H1 (cell line): ENCODE results near the gene ZFYVE1. TPM values are rescaled to one million over a fixed set of nuclear protein-coding genes. Genes with fewer than 3 reads are reported as not detected.

ENCODE experiments used
- CTCF ChIA-PET: fragments of 300-600 bp; sonication (Branson Sonifier 250); formaldehyde crosslinking; loops from one replicate; lab custom pipeline; 2021; ENCODE audit not compliant: partially characterized antibody; lab: Charles Lee
- POLR2A ChIA-PET: fragments of 300-600 bp; sonication (Branson Sonifier 250); formaldehyde crosslinking; loops from one replicate; lab custom pipeline; 2021; ENCODE audit warnings: inconsistent platforms; ENCODE audit not compliant: partially characterized antibody; lab: Charles Lee
- DNase-seq, 2 experiments: peaks; one replicate each; pipeline versions ENCODE4 v3.0.0 to v3.0.0-alpha.2; 2010 to 2022; ENCODE audit warnings: low spot score in 2 of 2, low read depth in 1 of 2, mixed read lengths in 1 of 2
- FAIRE-seq: peaks from 2 replicates; lab custom pipeline; 2011; peaks lifted over from hg19 to GRCh38; lab: Jason Lieb, UNC
- H2AFZ ChIP-seq: 2 replicates; pipeline ENCODE4 v1.8.1; 2012; ENCODE audit warnings: low read length, inconsistent platforms
- H2AK5ac ChIP-seq: 2 replicates; pipeline ENCODE4 v1.6.1; 2013; ENCODE audit warnings: low read depth, low read length
- H2BK120ac ChIP-seq: replicated peaks from 2 replicates; pipeline ENCODE3; 2013; ENCODE audit warnings: low read depth, low read length, inconsistent platforms
- H2BK12ac ChIP-seq: 2 replicates; pipeline ENCODE4 v1.6.1; 2013; ENCODE audit warnings: low read depth, low read length
- H2BK15ac ChIP-seq: 2 replicates; pipeline ENCODE4 v1.6.1; 2013; ENCODE audit warnings: low read length
- H2BK20ac ChIP-seq: 2 replicates; pipeline ENCODE4 v1.6.1; 2013; ENCODE audit warnings: low read length
- H2BK5ac ChIP-seq: 2 replicates; pipeline ENCODE4 v1.6.1; 2013; ENCODE audit warnings: low read depth, low read length
- H3K14ac ChIP-seq: 2 replicates; pipeline ENCODE4 v1.6.1; 2013; ENCODE audit warnings: inconsistent platforms; ENCODE audit not compliant: insufficient read length
- H3K18ac ChIP-seq: 2 replicates; pipeline ENCODE4 v1.6.1; 2013; ENCODE audit warnings: low read length; ENCODE audit errors: extremely low read depth
- H3K23ac ChIP-seq: 2 replicates; pipeline ENCODE4 v1.6.1; 2013; ENCODE audit warnings: inconsistent platforms; ENCODE audit not compliant: insufficient read length
- H3K23me2 ChIP-seq: 2 replicates; pipeline ENCODE4 v1.6.1; 2013; ENCODE audit warnings: low read depth, low read length
- H3K27ac ChIP-seq: 2 replicates; pipeline ENCODE4 v1.6.1; 2011; ENCODE audit warnings: low read depth, low read length, inconsistent platforms
- H3K27me3 ChIP-seq, 4 experiments: replicated peaks in 1 of 4; 1 replicate in 1 of 4; 2 replicates in 3 of 4; pipeline versions ENCODE4 v1.6.1 to v1.8.1; 2011 to 2013; ENCODE audit warnings: low read length in 3 of 4, mild to moderate bottlenecking in 3 of 4, inconsistent platforms in 2 of 4, mixed read lengths in 2 of 4, moderate library complexity in 1 of 4; ENCODE audit not compliant: control insufficient read depth in 3 of 4, insufficient read depth in 3 of 4; ENCODE audit errors: extremely low read depth in 1 of 4
- H3K36me3 ChIP-seq, 4 experiments: 2 replicates each; pipeline versions ENCODE4 v1.6.1 to v1.8.1; 2011 to 2013; ENCODE audit warnings: mild to moderate bottlenecking in 4 of 4, low read length in 3 of 4, moderate library complexity in 2 of 4, control low read depth in 1 of 4, inconsistent platforms in 1 of 4; ENCODE audit not compliant: insufficient read depth in 4 of 4, control insufficient read depth in 2 of 4
- H3K4ac ChIP-seq: replicated peaks from 2 replicates; pipeline ENCODE3; 2013; ENCODE audit warnings: low read length, low read depth, mixed read lengths, inconsistent platforms; ENCODE audit not compliant: insufficient read length
- H3K4me1 ChIP-seq, 4 experiments: replicated peaks in 1 of 4; 1 replicate in 1 of 4; 2 replicates in 3 of 4; pipeline versions ENCODE4 v1.6.1 to v1.8.1; 2011 to 2013; ENCODE audit warnings: low read length in 3 of 4, inconsistent platforms in 2 of 4, mixed read lengths in 1 of 4; ENCODE audit not compliant: insufficient read depth in 4 of 4, control insufficient read depth in 3 of 4
- H3K4me2 ChIP-seq, 2 experiments: 2 replicates each; pipeline versions ENCODE4 v1.6.1 to v1.8.1; 2011 to 2013; ENCODE audit warnings: low read depth in 2 of 2, low read length in 2 of 2, control low read depth in 1 of 2, inconsistent platforms in 1 of 2, mild to moderate bottlenecking in 1 of 2; ENCODE audit not compliant: insufficient read depth in 1 of 2
- H3K4me3 ChIP-seq, 4 experiments: fragments of 200-600, 300-600 bp in 1 of 4; sonication (generic), shearing (Covaris generic), sonication (Bioruptor Twin) in 1 of 4; 2 replicates each; pipeline versions ENCODE4 v1.5.1 to v1.8.1; 2011 to 2016; ENCODE audit warnings: low read length in 4 of 4, low read depth in 3 of 4, control low read depth in 2 of 4, inconsistent platforms in 2 of 4, mild to moderate bottlenecking in 2 of 4, mixed read lengths in 1 of 4, moderate library complexity in 1 of 4; ENCODE audit not compliant: insufficient read depth in 2 of 4; ENCODE audit errors: extremely low read depth in 1 of 4
- H3K56ac ChIP-seq: replicated peaks from 2 replicates; pipeline ENCODE3; 2013; ENCODE audit warnings: low read depth, mild to moderate bottlenecking, mixed read lengths, low read length, inconsistent platforms; ENCODE audit not compliant: insufficient read length
- H3K79me1 ChIP-seq: 2 replicates; pipeline ENCODE4 v1.6.1; 2013; ENCODE audit warnings: low read depth, low read length, control low read depth
- H3K79me2 ChIP-seq, 2 experiments: 2 replicates each; pipeline versions ENCODE4 v1.6.1 to v1.8.1; 2012 to 2013; ENCODE audit warnings: low read length in 2 of 2, mild to moderate bottlenecking in 2 of 2, inconsistent platforms in 1 of 2; ENCODE audit not compliant: insufficient read depth in 2 of 2, control insufficient read depth in 1 of 2
- H3K9ac ChIP-seq, 4 experiments: replicated peaks in 1 of 4; 1 replicate in 1 of 4; 2 replicates in 3 of 4; pipeline versions ENCODE4 v1.6.1 to v1.8.1; 2011 to 2013; ENCODE audit warnings: low read depth in 3 of 4, low read length in 3 of 4, control low read depth in 2 of 4, mild to moderate bottlenecking in 2 of 4, moderate library complexity in 2 of 4, inconsistent platforms in 1 of 4; ENCODE audit errors: extremely low read depth in 1 of 4
- H3K9me3 ChIP-seq, 2 experiments: 2 replicates each; pipeline versions ENCODE4 v1.6.1 to v1.8.1; 2012 to 2013; ENCODE audit warnings: mild to moderate bottlenecking in 2 of 2, moderate library complexity in 2 of 2, control low read depth in 1 of 2, inconsistent platforms in 1 of 2, low read depth in 1 of 2, low read length in 1 of 2, mixed read lengths in 1 of 2; ENCODE audit not compliant: insufficient read depth in 2 of 2
- H4K20me1 ChIP-seq, 2 experiments: replicated peaks in 1 of 2; 2 replicates each; pipeline versions ENCODE3 to v1.8.1; 2011 to 2013; ENCODE audit warnings: inconsistent platforms in 2 of 2, low read length in 2 of 2, mild to moderate bottlenecking in 1 of 2; ENCODE audit not compliant: insufficient read depth in 2 of 2, control insufficient read depth in 1 of 2
- H4K5ac ChIP-seq: 2 replicates; pipeline ENCODE4 v1.6.1; 2013; ENCODE audit warnings: low read length, low read depth, mixed read lengths, inconsistent platforms; ENCODE audit not compliant: insufficient read length
- H4K8ac ChIP-seq: 2 replicates; pipeline ENCODE4 v1.8.0; 2013; ENCODE audit warnings: mild to moderate bottlenecking, moderate library complexity, low read length, inconsistent platforms; ENCODE audit not compliant: insufficient read depth; ENCODE audit errors: extremely low read depth
- H4K91ac ChIP-seq: replicated peaks from 2 replicates; pipeline ENCODE3; 2013; ENCODE audit warnings: low read length, mixed read lengths, inconsistent platforms; ENCODE audit not compliant: insufficient read length
- BCL11A ChIP-seq, 2 experiments: IDR thresholded peaks; one replicate each; pipeline ENCODE4 v1.6.1; 2011; ENCODE audit warnings: low read depth in 2 of 2, low read length in 2 of 2, mild to moderate bottlenecking in 2 of 2
- HDAC6 ChIP-seq: IDR thresholded peaks from one replicate; pipeline ENCODE4 v1.7.1; 2012; ENCODE audit warnings: low read depth, mild to moderate bottlenecking, inconsistent platforms, low read length, moderate library complexity
- MAFK ChIP-seq: IDR thresholded peaks from 2 replicates; pipeline ENCODE4 v1.6.1; 2012; ENCODE audit warnings: low read depth, mild to moderate bottlenecking, improper control_type of control experiment, low read length
- NANOG ChIP-seq: IDR thresholded peaks from 2 replicates; pipeline ENCODE4 v1.6.1; 2011; ENCODE audit warnings: low read length, low read depth, mild to moderate bottlenecking, inconsistent platforms; ENCODE audit not compliant: insufficient read depth, poor library complexity, severe bottlenecking
- POU5F1 ChIP-seq: IDR thresholded peaks from 2 replicates; pipeline ENCODE4 v1.6.1; 2011; ENCODE audit warnings: low read depth, mild to moderate bottlenecking, low read length, moderate library complexity
- RNF2 ChIP-seq: fragments of 200-900, 300-1000 bp; sonication (generic); IDR thresholded peaks from 2 replicates; pipeline ENCODE4 v1.7.1; 2016; ENCODE audit warnings: borderline replicate concordance, low read depth, mild to moderate bottlenecking, antibody characterized with exemption, low read length; ENCODE audit not compliant: poor library complexity, severe bottlenecking; ENCODE audit errors: missing control alignments
- SRF ChIP-seq: IDR thresholded peaks from 2 replicates; pipeline ENCODE4 v1.6.1; 2011; ENCODE audit warnings: mild to moderate bottlenecking, low read depth, low read length, moderate library complexity
- WGBS, 2 experiments: shearing (Covaris generic) in 1 of 2; methylation state at CpG; one replicate each; pipeline versions ENCODE4 v1.1.6 to v1.1.7; 2013 to 2015; ENCODE audit warnings: low lambda C conversion rate in 2 of 2, mixed read lengths in 2 of 2, inconsistent platforms in 1 of 2, low coverage in 1 of 2, missing lambda C conversion rate in 1 of 2; ENCODE audit not compliant: insufficient replicate concordance in 2 of 2, insufficient coverage in 1 of 2, insufficient read length in 1 of 2; ENCODE audit errors: extremely low coverage in 1 of 2, missing lambda C conversion rate in 1 of 2; 5-methylcytosine and 5-hydroxymethylcytosine counted together
- polyA plus RNA-seq, 7 experiments: library from polyadenylated mRNA; depleted of rRNA in 3 of 7; stranded (reverse) in 5 of 7; unstranded in 2 of 7; fragments of >200 nt in 5 of 7; fragments of 200-250 nt in 2 of 7; gene quantifications; 1 replicate in 5 of 7; 2 replicates in 1 of 7; 4 replicates in 1 of 7; pipeline versions ENCODE4 v1.2.1 to v1.2.3, GENCODE V29; 2011 to 2013; ENCODE audit warnings: missing spikeins in 2 of 7, mixed read lengths in 2 of 7
- total RNA-seq: library from RNA; stranded (reverse); fragmentation: NEBNext Ultra II Directional; extraction: Animal tissue kit (Norgen Biotek cat#: 25700); gene quantifications from 2 replicates; pipeline ENCODE4 v1.2.1, GENCODE V29; 2021

The ZFYVE1 gene
- total and polyA plus RNA-seq, 2 of the 8 experiments (the other 6 are each of a cell fraction or from before 2014, with no cell fraction given), result 9.8 to 12.5 TPM

DNA sequence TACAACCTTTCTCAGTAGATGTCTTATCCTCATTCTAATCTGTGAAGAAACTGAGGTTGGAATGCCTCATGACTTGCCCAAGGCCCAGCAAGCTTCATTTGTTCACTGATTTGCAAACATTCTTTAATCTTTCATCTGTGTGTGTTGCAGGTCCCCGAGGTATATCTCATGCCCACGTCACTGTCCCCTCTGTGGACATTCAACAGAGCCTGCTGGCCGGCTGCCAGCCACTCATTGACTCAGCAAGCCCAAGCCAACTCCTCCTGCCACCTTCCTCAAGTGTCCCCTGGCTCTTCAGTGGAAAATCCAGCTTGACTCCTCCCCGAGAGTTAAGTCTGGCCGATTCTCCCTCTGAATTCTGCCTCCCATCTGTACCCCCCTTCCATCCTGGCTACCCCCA lies 102.6 kb downstream of the ZFYVE1 start:
- H2BK12ac ChIP-seq, result no peak overlapping the region
- H3K56ac ChIP-seq, result no peak overlapping the region
- no peak overlapping the region for H2AFZ ChIP-seq
- H4K8ac ChIP-seq, result no peak overlapping the region
- no peak overlapping the region for H2BK120ac ChIP-seq
- no peak overlapping the region for H3K9ac ChIP-seq
- H3K27me3 ChIP-seq, result peaks cover 0 to 10% (median 8%) of the 10 kb centered on the region in 4 experiments; a peak in 5 of 7 replicates
- no peak overlapping the region for H2BK20ac ChIP-seq
- no peak overlapping the region for H2BK5ac ChIP-seq
- H3K14ac ChIP-seq, result no peak overlapping the region
- H3K4me2 ChIP-seq, result no peak overlapping the region
- no peak overlapping the region for H2AK5ac ChIP-seq
- H3K79me1 ChIP-seq, result no peaks in the 10 kb centered on the region; the same call in 1 of the 2 replicates
- no peak overlapping the region for H3K4ac ChIP-seq
- no peak overlapping the region for H4K91ac ChIP-seq
- no peak overlapping the region for H2BK15ac ChIP-seq
- H3K23ac ChIP-seq, result no peak overlapping the region
- peaks cover 0 to 2% (median 0%) of the 10 kb centered on the region in 4 experiments; a peak in 4 of 7 replicates for H3K4me1 ChIP-seq
- H3K79me2 ChIP-seq, result no peaks in the 10 kb centered on the region; a peak in 1 of 4 replicates
- no peaks in the 10 kb centered on the region for H3K9me3 ChIP-seq
- H3K27ac ChIP-seq, result no peak overlapping the region
- no peaks in the 10 kb centered on the region for H4K20me1 ChIP-seq
- DNase-seq, result no peak
- H4K5ac ChIP-seq, result no peak overlapping the region
- no peaks in the 10 kb centered on the region; a peak in 1 of 8 replicates for H3K36me3 ChIP-seq
- WGBS, 2 experiments, result 83% methylated on average over 5 of the region's 5 CpGs; no CpG with 5 or more reads in 1 of the 2 experiments
- TF ChIP-seq POU5F1 (no peak), SRF (no peak), BCL11A (IDR thresholded peaks at IDR 0.05; ENCODE audit: low read depth in 2 of 2, low read length in 2 of 2) (no peak), HDAC6 (no peak), RNF2 (no peak), NANOG (no peak), MAFK (no peak)
- ChIA-PET POLR2A (no interaction called here), CTCF (interaction anchor here (0.7 to 2.3 kb wide), 5 partner anchors 25 to 410 kb away, joined by 3 to 7 read pairs (median 4); no protein-coding TSS in a partner anchor)
- no peak overlapping the region for H3K4me3 ChIP-seq
- peaks cover 11% of the 10 kb centered on the region for H3K23me2 ChIP-seq
- no peak overlapping the region for H3K18ac ChIP-seq
- no peak for FAIRE-seq
